HG03066 (cell line): ENCODE data around the gene PAIP2.

Experiments
- ATAC-seq: cut with Tn5 transposase; IDR thresholded peaks from one replicate; pipeline ENCODE4 v1.9.1; 2021; ENCODE audit warnings: low read depth; ENCODE audit not compliant: unreplicated experiment

Gene PAIP2

GRCh38 chr5:139390639-139391569 lies 49.2 kb downstream of the PAIP2 start:
- no peak for ATAC-seq

- ATAC-seq, result no peak
Observed at GRCh38 chr5:139391570-139392323, 50.1 kb downstream of the PAIP2 start.

GRCh38 chr5:139392324-139392677 lies 50.6 kb downstream of the PAIP2 start:
- peak; percentile 5 for ATAC-seq

- ATAC-seq, result peak; percentile 42
Observed at GRCh38 chr5:139392678-139393496, 51.2 kb downstream of the PAIP2 start.

- no peak for ATAC-seq
Observed at GRCh38 chr5:139393497-139394122, 52.0 kb downstream of the PAIP2 start.

- no peak for ATAC-seq
Observed at GRCh38 chr5:139394123-139394653, 52.5 kb downstream of the PAIP2 start.

DNA sequence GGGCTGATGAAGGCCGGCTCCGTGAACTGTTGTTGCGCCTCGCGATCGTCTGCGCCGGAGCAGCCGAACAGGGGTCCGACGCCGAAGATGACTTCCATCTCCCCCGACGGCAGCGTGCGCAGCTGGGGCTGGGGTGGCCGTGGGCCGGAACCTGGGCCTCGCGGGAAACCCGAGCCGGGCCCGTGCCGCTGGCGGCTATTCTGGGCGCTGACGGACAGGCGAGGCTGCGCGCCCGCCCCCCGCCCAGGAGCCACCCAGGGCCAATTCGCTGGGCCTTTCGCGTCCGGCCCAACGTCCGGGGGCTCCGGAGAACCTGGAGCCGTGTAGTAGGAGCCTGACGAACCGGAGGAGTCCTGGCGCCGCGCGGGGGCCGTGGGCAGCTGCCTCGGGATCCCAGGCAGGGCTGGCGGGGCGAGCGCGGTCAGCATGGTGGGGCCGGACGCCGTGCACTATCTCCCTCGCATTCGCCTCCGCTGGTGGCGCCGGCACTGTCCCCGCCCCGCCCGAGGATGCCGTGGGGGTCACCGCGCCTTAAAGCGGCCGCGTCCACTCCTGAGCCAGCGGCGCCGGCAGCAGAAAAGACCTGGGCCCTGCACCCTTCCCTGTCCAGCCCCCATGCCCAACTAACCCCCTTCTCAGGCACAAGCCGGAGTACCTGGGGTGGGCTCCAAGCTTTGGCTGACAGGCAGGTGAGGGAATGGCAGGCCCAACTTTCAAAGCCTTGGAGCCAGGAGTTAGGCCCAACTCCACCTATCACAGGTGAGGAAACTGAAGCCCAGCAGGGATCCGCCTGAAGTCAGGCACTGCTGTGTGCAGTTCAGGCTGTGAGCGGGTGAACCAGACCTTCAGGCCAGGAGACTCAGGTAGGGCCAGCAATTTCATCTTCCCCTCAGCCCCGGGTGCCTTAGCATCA lies 53.3 kb downstream of the PAIP2 start, which contains the start of gene PROB1:
TSS of gene PROB1 (minus strand) at position 451 of the 913 bp plus-strand sequence. CDS start at position 428, 23 bp downstream.
- no peak for ATAC-seq

GRCh38 chr5:139395844-139396640 lies 54.4 kb downstream of the PAIP2 start:
- no peak for ATAC-seq

DNA sequence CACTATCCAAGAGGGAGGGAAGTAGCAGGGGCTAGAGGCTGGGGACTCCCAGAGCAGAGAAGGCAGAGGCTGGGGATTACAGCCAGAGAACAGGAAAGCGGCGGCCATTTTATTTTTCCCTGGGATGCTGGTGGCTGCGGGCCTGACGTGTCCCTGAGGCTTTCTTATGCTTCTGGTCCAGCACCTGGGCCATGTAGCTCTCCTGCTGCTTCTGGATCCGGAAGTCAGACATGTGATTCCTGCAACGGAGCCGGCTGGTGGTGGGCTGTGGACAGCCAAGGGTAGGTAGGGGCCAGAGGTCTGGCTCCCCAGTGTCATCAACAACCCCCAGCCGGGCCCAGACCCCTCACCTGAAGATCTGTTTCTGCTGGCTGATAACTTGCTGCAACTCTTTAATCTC lies 55.0 kb downstream of the PAIP2 start:
- ATAC-seq, result no peak

DNA sequence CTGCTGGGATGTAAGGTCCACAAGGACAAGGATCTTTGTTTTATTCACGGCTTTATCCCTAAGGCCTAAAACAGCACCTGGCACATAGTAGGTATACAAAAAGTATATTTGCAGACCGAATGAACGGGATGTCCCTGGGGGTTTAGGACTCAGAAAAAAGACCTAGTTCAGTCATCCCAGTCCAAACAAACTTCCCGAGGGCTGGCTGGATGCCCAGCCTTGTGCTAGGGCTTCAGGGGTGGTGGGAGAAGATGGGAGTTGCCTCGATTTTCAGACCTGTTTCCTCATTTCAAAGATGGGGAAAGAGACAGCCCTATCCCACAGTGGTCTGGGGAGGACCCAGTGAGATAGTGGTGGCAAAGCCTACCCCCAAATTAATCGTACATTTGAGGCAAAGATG lies 56.3 kb downstream of the PAIP2 start:
- no peak for ATAC-seq

DNA sequence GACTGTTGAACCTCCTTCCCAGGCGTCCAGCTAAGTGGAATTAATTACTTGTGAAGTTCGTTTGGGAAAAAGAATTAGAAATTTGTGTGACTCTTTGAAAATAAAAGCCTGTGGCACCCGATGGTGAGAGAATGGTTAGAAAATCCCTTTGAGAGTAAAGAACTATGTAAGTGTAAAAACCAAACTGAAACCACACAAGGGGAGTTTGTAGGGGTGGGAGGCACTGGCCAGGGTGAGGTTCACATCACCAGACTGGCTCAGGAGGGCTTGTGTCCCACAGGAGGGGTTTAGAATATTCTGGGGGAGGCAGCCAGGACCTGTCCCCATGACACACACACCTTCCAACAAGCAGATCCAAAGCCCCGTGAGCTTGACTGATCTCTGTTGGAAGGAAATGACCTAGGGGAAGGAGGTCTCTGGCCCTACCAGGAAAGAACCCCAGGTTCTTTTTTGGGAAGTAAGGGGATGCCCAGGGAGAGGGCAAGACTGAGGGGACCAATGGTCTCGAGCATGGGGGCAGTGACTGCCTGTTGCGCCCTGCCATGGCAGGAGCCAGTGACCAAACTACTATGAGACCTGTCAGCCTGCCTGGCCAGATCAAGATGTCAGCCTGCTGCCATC lies 58.0 kb downstream of the PAIP2 start:
- ATAC-seq, result peak; percentile 32

- no peak for ATAC-seq
Observed at GRCh38 chr5:139401546-139401945, 59.9 kb downstream of the PAIP2 start.

- ATAC-seq, result no peak
Observed at GRCh38 chr5:139402561-139403158, 61.0 kb downstream of the PAIP2 start.

- no peak for ATAC-seq
Observed at GRCh38 chr5:139403418-139403786, 61.7 kb downstream of the PAIP2 start.

DNA sequence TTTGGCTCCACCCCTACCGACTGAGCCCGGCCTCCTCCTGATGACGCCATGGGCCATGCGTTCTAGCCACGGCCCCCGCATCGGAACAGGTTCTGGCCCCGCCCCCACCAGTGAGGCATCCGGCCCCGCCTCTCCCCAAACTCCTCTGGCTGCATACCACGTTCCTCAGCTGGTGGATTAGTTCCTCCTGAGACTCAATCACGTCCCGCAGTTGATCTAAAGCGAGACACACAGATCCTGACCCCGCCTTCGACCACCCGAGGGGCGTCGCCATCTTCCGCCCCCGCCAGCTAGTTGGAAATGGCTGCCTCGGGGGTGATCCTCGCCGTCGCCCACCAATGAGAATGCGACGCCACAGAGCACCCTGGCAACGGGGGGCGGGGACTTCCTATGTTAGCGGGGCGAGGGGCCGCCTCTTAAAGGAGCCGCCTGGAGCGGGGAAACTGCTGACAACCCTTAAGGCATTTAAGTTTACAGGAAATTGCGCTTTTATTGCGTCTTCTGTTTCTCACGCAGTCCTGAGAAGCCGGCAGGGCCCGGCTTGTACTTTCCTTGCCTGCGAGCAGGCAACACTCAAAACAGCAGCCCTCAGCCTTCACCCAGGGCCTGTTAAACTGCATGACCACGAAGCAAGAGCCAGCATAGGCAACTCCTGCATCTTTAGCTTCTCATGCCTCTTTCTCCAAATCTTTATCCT lies 62.3 kb downstream of the PAIP2 start, which contains the start of gene SPATA24:
TSS of gene SPATA24 (minus strand) at position 303 of the 697 bp plus-strand sequence. CDS start at position 274, 29 bp downstream.
- peak; percentile 81 for ATAC-seq

GRCh38 chr5:139404484-139404840 lies 62.8 kb downstream of the PAIP2 start:
- ATAC-seq, result no peak

- no peak for ATAC-seq
Observed at GRCh38 chr5:139406963-139407362, 65.3 kb downstream of the PAIP2 start.
